Adipocyte (in vitro differentiated cells): ENCODE data around the gene TIGD6.

Source experiments
- DNase-seq: peaks from one replicate; pipeline ENCODE4 v3.0.0-alpha.2; 2015; ENCODE audit warnings: low read depth
- H3K27me3 ChIP-seq: replicated peaks from 2 replicates; pipeline ENCODE4 v1.7.0; 2013; ENCODE audit warnings: mild to moderate bottlenecking, low read length, moderate library complexity; ENCODE audit not compliant: control insufficient read depth, insufficient read depth
- H3K36me3 ChIP-seq: 2 replicates; pipeline ENCODE4 v1.7.0; 2013; ENCODE audit warnings: low read length, mild to moderate bottlenecking, moderate library complexity; ENCODE audit not compliant: control insufficient read depth, insufficient read depth, severe bottlenecking
- H3K4me1 ChIP-seq: 2 replicates; pipeline ENCODE4 v1.7.0; 2013; ENCODE audit warnings: mild to moderate bottlenecking, low read length, moderate library complexity; ENCODE audit not compliant: control insufficient read depth, insufficient read depth
- H3K4me3 ChIP-seq: 2 replicates; pipeline ENCODE4 v1.7.0; 2013; ENCODE audit warnings: mild to moderate bottlenecking, low read length, moderate library complexity
- H3K9ac ChIP-seq: 2 replicates; pipeline ENCODE4 v1.7.0; 2013; ENCODE audit warnings: mild to moderate bottlenecking, low read length, moderate library complexity
- H3K9me3 ChIP-seq: 2 replicates; pipeline ENCODE4 v1.7.0; 2013; ENCODE audit warnings: mild to moderate bottlenecking, low read length, moderate library complexity; ENCODE audit not compliant: control insufficient read depth

Gene TIGD6

DNA sequence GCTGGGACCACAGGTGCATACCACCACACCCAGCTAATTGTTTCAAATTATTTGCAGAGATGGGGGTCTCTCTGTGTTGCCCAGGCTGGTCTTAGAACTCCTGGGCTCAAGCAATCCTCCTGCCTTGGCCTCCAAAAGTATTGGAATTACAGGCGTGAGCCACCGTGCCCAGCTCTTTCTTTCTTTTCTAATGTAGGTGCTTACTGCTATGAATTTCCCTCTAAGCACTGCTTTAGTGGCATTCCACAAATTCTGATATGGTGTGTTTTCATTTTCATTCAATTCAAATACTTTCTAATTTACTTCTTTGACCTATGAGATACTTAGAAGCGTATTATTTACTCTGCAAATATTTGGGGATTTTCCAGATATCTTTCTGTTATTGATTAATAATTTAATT is 15.0 kb upstream of the TIGD6 start:
- Histone ChIP-seq H3K36me3 (peaks cover 92% of the 10 kb centered on the region), H3K4me1 (peaks cover 11% of the 10 kb centered on the region), H3K9me3 (peaks cover 14% of the 10 kb centered on the region), H3K27me3 (no peaks in the 10 kb centered on the region), H3K9ac (no peak overlapping the region), H3K4me3 (no peak overlapping the region)
- no peak for DNase-seq

DNA sequence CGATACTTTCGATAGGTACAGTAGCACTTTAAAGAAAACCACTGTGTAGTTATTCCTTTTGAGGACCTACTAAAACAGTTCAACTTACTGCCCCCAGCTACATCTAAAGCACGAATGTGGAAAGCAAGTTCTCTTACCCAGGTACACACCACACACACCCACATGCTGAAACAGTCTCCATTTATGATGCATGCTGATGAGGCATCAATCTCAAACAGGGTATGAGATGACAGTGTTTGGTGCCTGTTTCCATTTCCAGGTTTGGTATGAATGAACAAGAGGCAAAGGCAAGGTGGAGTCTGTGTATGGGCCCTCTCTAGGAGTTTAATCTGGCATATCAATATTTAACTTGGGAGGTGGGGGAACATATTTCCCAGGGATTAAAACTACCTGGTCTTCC is 14.0 kb upstream of the TIGD6 start:
- DNase-seq: no peak
- Histone ChIP-seq H3K36me3 (peaks cover 92% of the 10 kb centered on the region), H3K9ac (no peak overlapping the region), H3K4me3 (no peak overlapping the region), H3K27me3 (no peaks in the 10 kb centered on the region), H3K4me1 (peaks cover 11% of the 10 kb centered on the region), H3K9me3 (peaks cover 14% of the 10 kb centered on the region)

GRCh38 chr5:150013931-150014330 is 13.5 kb upstream of the TIGD6 start:
- H3K9me3 ChIP-seq: peaks cover 14% of the 10 kb centered on the region

DNA sequence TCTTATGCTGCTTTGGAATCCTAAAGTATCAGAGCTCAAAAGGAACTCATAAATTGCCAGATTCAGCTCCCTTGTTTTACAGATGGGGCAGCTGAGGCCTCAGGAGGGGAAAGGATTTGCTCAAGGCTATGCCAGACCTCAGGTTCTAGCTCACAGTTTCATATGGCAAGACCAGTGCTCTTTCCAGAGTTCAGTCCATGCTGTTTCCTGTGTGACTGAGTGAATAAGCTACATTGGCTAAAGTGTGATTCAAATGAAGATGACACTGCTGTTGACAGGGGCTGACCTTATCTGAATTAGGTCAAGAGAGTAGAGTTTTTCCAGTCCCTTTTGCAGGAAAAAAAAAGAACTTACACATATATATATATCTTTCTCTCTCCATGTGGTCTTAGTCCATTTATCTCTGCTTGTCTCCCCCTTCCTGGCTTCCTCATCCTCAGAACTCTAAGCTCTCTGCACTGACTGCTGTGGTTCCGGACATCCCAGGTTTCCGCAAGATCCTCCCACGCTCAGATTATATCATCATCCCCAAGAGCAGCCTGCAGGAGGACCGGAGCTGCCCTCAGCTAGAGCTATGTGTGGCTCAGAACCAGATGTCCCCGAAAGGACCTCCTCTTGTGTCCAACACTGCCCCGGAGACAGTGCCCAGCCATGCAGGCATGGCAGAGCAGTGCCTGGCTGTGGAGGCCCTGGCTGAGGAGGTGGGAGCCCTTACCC is 9.4 kb upstream of the TIGD6 start:
- Histone ChIP-seq H3K4me1 (no peaks in the 10 kb centered on the region), H3K27me3 (no peaks in the 10 kb centered on the region), H3K36me3 (peaks cover 94% of the 10 kb centered on the region), H3K4me3 (no peak overlapping the region), H3K9ac (no peak overlapping the region), H3K9me3 (no peaks in the 10 kb centered on the region)
- DNase-seq: no peak

More at GRCh38 chr5:150013931-150014330, 13.5 kb upstream of the TIGD6 start:
- no peak for DNase-seq
- Histone ChIP-seq H3K4me1 (peaks cover 11% of the 10 kb centered on the region), H3K9ac (no peak overlapping the region), H3K27me3 (no peaks in the 10 kb centered on the region), H3K36me3 (peaks cover 92% of the 10 kb centered on the region), H3K4me3 (no peak overlapping the region)

GRCh38 chr5:150007050-150007449 is 6.6 kb upstream of the TIGD6 start:
- no peaks in the 10 kb centered on the region for H3K9me3 ChIP-seq
- H3K36me3 ChIP-seq: peaks cover 68% of the 10 kb centered on the region
- DNase-seq: no peak
- H3K4me3 ChIP-seq: no peak overlapping the region
- H3K9ac ChIP-seq: no peak overlapping the region
- no peaks in the 10 kb centered on the region for H3K27me3 ChIP-seq
- peaks cover 12% of the 10 kb centered on the region for H3K4me1 ChIP-seq

- H3K9me3 ChIP-seq: no peaks in the 10 kb centered on the region
- H3K36me3 ChIP-seq: peaks cover 64% of the 10 kb centered on the region
- no peak for DNase-seq
- no peaks in the 10 kb centered on the region for H3K27me3 ChIP-seq
- no peak overlapping the region for H3K4me3 ChIP-seq
- H3K9ac ChIP-seq: no peak overlapping the region
- H3K4me1 ChIP-seq: peaks cover 16% of the 10 kb centered on the region
Observed at GRCh38 chr5:150006318-150006717, 5.9 kb upstream of the TIGD6 start.

DNA sequence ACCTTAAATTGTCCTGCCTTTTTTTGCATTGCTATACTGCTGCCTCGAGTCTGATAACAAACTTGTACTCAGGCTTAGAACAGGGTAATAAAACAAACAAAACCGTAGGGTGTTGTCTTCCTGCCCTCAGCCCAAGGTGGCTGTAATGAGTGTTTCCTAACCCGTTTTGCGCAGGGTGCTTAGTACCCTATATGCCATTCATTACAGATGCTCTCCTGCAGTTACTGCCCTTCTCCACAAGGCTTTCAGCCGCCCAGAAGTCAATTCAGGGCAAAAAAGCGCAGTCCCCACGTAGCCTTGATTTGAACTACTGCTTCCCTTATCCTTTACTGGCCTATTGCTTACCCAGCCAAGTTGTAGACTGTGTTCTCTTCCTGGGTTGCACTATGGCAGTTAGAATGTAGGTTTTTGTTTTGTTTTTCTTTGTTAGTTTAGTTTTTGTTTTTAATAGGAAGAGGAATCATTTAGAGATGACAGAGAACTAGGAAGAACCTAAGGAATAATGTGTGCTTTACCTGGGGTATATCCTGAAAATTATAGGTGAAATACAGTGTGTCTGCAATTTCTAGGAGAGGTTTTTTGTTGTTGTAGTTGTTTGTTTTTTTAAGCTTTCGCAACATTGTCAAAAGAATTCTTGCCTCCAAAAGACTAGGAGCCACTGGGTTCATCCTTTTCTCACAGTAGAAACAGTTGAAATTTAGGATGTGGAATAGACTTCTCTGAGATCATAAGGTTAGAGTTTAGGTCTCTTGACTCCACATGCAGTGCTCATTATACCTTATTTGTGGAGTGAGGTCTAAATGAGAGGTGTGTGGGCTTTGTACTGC is 1.4 kb upstream of the TIGD6 start:
- H3K36me3 ChIP-seq: peaks cover 21% of the 10 kb centered on the region
- peak overlapping the region; percentile 98 for H3K4me3 ChIP-seq
- H3K9me3 ChIP-seq: no peaks in the 10 kb centered on the region
- H3K4me1 ChIP-seq: peaks cover 26% of the 10 kb centered on the region
- no peaks in the 10 kb centered on the region for H3K27me3 ChIP-seq
- peak overlapping the region; percentile 98 for H3K9ac ChIP-seq
- DNase-seq: peak; percentile 88

DNA sequence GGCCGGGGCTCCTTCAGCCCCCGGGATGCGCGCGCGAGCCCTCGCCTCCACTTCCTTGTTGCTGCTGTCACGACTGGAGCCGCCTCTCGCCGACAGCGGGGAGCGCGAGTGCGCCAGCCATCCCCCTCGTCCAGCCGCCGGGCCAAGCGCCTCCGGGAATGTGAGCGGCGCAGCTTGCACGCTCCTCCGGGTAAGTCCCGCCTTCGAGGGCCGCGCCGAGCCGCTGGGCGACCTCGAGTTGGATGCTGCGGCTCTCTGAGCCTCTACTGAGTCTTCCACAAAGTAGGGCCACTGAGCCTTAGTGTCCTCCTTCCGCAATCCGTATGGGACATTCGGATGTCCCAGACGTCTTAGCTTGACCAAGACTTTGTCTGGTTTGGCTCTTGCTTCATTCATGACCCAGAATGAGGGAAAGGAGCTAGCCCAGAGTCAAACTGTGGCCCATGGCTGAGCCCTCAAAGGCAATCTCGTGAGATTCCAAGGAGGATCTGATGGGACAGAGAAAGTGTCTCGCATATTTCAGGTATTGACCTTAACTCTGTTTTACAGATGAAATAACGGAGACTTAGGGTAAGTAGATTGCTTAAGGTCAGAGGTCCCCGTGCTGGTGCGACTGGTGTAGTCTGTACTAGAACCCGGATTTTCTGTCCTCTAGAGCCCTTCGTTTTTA is 671 bp upstream of the TIGD6 start:
- peak; percentile 82 for DNase-seq
- Histone ChIP-seq H3K27me3 (no peaks in the 10 kb centered on the region), H3K4me3 (peak overlapping the region; percentile 98)

DNA sequence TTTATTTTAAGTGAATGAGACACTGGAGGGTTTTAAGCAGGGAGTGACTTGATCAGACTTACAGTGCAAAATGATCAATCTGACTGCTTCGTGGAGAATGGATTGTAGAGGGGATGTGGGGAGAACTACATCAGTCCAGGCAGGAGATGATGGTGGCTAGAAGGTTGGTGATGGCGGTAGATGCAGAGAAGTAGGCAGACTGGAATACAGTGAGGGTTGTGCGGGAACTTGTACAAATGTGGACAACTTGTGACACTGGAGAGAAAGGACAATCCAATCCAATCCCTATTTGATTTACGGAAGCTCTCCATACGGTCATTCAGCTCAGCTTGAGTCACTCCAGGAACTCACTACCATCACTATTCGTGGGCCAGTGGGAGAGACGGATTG is 593 bp downstream of the TIGD6 start:
- Histone ChIP-seq H3K4me3 (peak overlapping the region; percentile 98), H3K9me3 (no peaks in the 10 kb centered on the region), H3K4me1 (peaks cover 30% of the 10 kb centered on the region), H3K36me3 (peaks cover 17% of the 10 kb centered on the region), H3K27me3 (no peaks in the 10 kb centered on the region), H3K9ac (peak overlapping the region; percentile 98)
- peak; percentile 73 for DNase-seq

More for the DNA sequence above, 671 bp upstream of the TIGD6 start:
- peaks cover 26% of the 10 kb centered on the region for H3K4me1 ChIP-seq
- peak overlapping the region; percentile 98 for H3K9ac ChIP-seq
- peaks cover 15% of the 10 kb centered on the region for H3K36me3 ChIP-seq
- no peaks in the 10 kb centered on the region for H3K9me3 ChIP-seq

DNA sequence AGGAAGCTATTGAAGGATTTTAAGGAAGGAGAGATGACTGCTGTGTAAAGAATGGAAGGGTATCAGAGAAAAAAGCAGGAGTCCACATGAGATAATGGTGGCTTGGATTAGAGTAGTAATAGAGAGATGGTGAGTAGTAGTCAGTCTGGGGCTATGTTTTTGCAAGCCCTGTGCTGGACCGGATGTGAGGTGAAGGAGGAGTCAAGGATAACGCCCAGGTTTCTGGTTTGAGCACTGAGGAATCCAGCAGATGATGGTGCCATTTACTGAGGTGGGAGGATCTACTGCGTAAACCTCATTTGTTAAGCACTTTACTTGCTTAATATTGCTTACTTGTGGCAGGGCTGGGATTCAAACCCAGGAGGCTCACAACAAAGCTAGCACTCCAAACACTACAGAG is 1.1 kb downstream of the TIGD6 start:
- Histone ChIP-seq H3K9me3 (no peaks in the 10 kb centered on the region), H3K27me3 (no peaks in the 10 kb centered on the region), H3K36me3 (peaks cover 18% of the 10 kb centered on the region), H3K9ac (peak overlapping the region; percentile 98), H3K4me3 (peak overlapping the region; percentile 98), H3K4me1 (peaks cover 35% of the 10 kb centered on the region)
- no peak for DNase-seq

DNA sequence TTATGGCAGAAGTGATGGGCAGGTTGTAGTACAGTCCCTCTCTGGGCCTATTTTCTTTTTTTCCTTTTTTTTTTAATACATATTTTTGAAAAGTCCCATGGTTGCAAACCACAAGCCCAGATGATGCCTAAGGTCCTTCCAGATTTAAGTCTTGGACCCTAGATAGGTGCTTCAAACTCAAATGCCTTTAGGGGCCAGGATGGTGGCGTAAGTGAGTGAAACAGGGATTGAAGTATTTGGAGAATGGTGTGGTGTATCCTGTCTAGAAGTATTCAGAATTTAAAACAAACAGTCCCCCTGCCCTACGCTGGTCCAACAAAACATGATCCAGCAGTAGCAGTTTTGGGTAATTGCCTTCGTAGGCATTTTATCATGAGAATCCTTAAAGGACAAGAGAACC is 2.2 kb downstream of the TIGD6 start:
- H3K4me3 ChIP-seq: no peak overlapping the region
- H3K9me3 ChIP-seq: no peaks in the 10 kb centered on the region
- H3K36me3 ChIP-seq: peaks cover 18% of the 10 kb centered on the region
- H3K27me3 ChIP-seq: no peaks in the 10 kb centered on the region
- peaks cover 46% of the 10 kb centered on the region for H3K4me1 ChIP-seq
- no peak overlapping the region for H3K9ac ChIP-seq
- no peak for DNase-seq
